K562 treated with DMSO at 1 percent for 12 hours (cell line): ENCODE results near the gene KRTAP19-7. TPM values are rescaled to one million over a fixed set of nuclear protein-coding genes. Genes with fewer than 3 reads are reported as not detected.

Source experiments
- total RNA-seq: library from RNA; unstranded; fragments of 300-600 nt; gene quantifications from 2 replicates; pipeline ENCODE4 v1.2.3, GENCODE V29; 2022; ENCODE audit not compliant: insufficient read depth

The KRTAP19-7 gene, protein sequence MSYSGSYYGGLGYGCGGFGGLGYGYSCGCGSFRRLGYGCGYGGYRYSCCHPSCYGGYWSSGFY
- total RNA-seq: not detected in 2 replicates

DNA sequence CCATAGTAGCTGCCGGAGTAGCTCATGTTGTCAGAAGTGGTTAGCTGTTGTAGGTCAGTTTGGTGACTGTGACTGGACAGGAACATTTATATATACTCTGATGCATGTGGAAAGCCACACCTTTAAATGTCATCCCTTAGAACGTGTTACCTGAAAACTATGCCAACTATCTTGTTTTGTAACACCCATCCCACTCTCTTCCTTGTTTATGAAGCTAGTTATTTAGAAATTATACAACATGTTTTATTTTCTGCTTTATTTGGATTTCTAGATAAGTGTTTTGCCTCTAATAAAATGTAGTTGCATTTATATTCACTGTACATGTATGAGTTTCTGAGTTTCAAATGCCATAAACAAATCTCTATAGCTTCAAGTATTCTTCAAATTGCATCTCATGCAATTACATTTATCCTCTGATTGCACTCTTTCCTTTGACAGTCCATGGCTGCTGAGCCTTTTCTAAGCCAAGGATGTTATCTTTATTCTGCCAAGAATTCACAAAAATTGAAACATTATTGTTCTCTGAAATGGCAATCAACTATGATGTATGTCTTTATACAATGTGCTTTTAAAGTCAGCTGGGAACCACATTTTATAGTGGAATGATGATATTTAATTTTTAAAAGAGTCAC lies at the start of gene KRTAP19-7:
Gene KRTAP19-7 (minus strand): TSS at position 51 of the 632 bp plus-strand sequence. CDS start 25 bp downstream, at position 26.

GRCh38 chr21:30600787-30601186 lies 39.7 kb upstream of the KRTAP19-7 start, which contains the start of gene KRTAP22-1:
KRTAP22-1 (plus strand) TSS chr21:30601087.

DNA sequence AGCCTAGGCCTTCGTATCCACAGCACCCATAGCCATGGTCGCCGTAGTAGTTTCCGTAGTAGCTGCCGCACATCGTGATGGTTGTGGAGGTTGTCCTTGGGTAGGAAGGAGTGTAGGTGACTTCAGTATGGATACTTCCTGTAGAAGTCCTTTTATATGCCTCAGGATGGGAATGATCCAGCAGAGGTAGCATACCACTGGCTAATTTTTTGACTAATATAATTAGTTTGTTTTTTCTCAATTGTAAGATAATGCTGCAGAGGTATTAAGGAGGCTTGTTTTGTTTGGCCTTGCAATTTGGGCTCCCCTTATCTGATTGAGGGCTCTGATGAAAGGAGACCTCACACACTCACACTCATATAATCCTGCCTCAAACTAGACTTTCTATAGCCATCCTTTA lies 37.7 kb upstream of the KRTAP19-7 start, which contains the start of gene KRTAP6-2:
Gene KRTAP6-2 (minus strand): TSS at position 101 of the 400 bp plus-strand sequence. CDS start 28 bp downstream, at position 73.

GRCh38 chr21:30592140-30592539 lies 31.0 kb upstream of the KRTAP19-7 start, which contains the start of gene KRTAP6-3:
KRTAP6-3 (plus strand) TSS chr21:30592440; CDS start chr21:30592446, 6 bp downstream.

GRCh38 chr21:30590297-30590696 lies 29.2 kb upstream of the KRTAP19-7 start, which contains the start of gene KRTAP22-2:
KRTAP22-2 (minus strand) TSS chr21:30590397.

DNA sequence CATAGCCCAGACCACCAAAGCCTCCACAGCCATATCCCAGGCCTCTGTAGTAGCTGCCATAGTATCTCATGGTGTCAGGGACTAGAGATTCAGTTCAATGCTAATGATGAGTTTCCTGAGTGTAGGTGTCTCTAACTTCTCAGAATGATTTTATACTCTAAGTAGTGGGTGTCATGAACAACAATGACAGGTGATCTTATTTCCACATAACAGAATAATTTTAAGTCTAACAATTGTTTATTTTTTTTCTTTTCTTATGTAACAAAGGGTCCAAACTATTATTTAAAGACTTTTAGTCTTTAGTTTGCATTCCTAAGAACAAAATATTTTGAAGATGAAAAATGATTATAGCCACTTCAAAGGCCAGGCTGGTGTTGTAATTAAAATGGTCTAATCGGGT lies 19.4 kb downstream of the KRTAP19-7 start, which contains the start of gene KRTAP19-6:
Gene KRTAP19-6 (minus strand): TSS at position 101 of the 400 bp plus-strand sequence. CDS start 31 bp downstream, at position 70.

Other genes with a start within 250 kb of the KRTAP19-7 start
- not detected in 2 replicates for gene KRTAP26-1, start 241.0 kb downstream of the KRTAP19-7 start, total RNA-seq
- not detected in 2 replicates for gene KRTAP27-1, start 223.6 kb downstream of the KRTAP19-7 start, total RNA-seq
- not detected in 2 replicates for gene KRTAP23-1, start 212.7 kb downstream of the KRTAP19-7 start, total RNA-seq
- gene KRTAP13-2, start 189.0 kb downstream of the KRTAP19-7 start, total RNA-seq: not detected in 2 replicates
- not detected in 2 replicates for gene KRTAP13-1, start 165.3 kb downstream of the KRTAP19-7 start, total RNA-seq
- not detected in 2 replicates for gene KRTAP13-3, start 135.4 kb downstream of the KRTAP19-7 start, total RNA-seq
- gene KRTAP13-4, start 131.1 kb downstream of the KRTAP19-7 start, total RNA-seq: not detected in 2 replicates
- not detected in 2 replicates for gene KRTAP15-1, start 121.0 kb downstream of the KRTAP19-7 start, total RNA-seq
- gene KRTAP19-1, start 80.9 kb downstream of the KRTAP19-7 start, total RNA-seq: not detected in 2 replicates
- gene KRTAP19-2, start 73.9 kb downstream of the KRTAP19-7 start, total RNA-seq: not detected in 2 replicates
- not detected in 2 replicates for gene KRTAP19-3, start 69.3 kb downstream of the KRTAP19-7 start, total RNA-seq
- not detected in 2 replicates for gene KRTAP19-4, start 64.1 kb downstream of the KRTAP19-7 start, total RNA-seq
- gene KRTAP19-5, start 59.2 kb downstream of the KRTAP19-7 start, total RNA-seq: not detected in 2 replicates
- not detected in 2 replicates for gene KRTAP19-6, start 19.4 kb downstream of the KRTAP19-7 start, total RNA-seq
- gene KRTAP22-2, start 29.1 kb upstream of the KRTAP19-7 start, total RNA-seq: not detected in 2 replicates
- gene KRTAP6-3, start 31.1 kb upstream of the KRTAP19-7 start, total RNA-seq: not detected in 2 replicates
- not detected in 2 replicates for gene KRTAP6-2, start 37.6 kb upstream of the KRTAP19-7 start, total RNA-seq
- not detected in 2 replicates for gene KRTAP22-1, start 39.8 kb upstream of the KRTAP19-7 start, total RNA-seq
- gene KRTAP6-1, start 52.6 kb upstream of the KRTAP19-7 start, total RNA-seq: not detected in 2 replicates
- gene KRTAP20-1, start 55.1 kb upstream of the KRTAP19-7 start, total RNA-seq: not detected in 2 replicates
- gene KRTAP20-4, start 59.3 kb upstream of the KRTAP19-7 start, total RNA-seq: not detected in 2 replicates
- not detected in 2 replicates for gene KRTAP20-2, start 73.9 kb upstream of the KRTAP19-7 start, total RNA-seq
- gene KRTAP20-3, start 81.5 kb upstream of the KRTAP19-7 start, total RNA-seq: not detected in 2 replicates
- gene KRTAP21-3, start 157.5 kb upstream of the KRTAP19-7 start, total RNA-seq: not detected in 2 replicates
- not detected in 2 replicates for gene KRTAP21-2, start 185.9 kb upstream of the KRTAP19-7 start, total RNA-seq
- not detected in 2 replicates for gene KRTAP21-1, start 194.1 kb upstream of the KRTAP19-7 start, total RNA-seq